Peyer's patch (tissue), 4 donors: ENCODE measurements around the gene TRPC6. TPM values are rescaled to one million over a fixed set of nuclear protein-coding genes. Genes with fewer than 3 reads are reported as not detected.

Source experiments
- DNase-seq, 3 donors: peaks; one replicate each; pipeline ENCODE4 v3.0.0-alpha.2; 2017 to 2019
- H3K27ac ChIP-seq, 4 donors: fragments of 200-600 bp; sonication (generic); one replicate each; pipeline ENCODE4 v1.5.1; 2016 to 2019
- H3K27me3 ChIP-seq, 2 donors: fragments of 200-600 bp; sonication (generic); one replicate each; pipeline ENCODE4 v1.5.1; 2019
- H3K36me3 ChIP-seq, 3 donors: fragments of 200-600 bp; sonication (generic); one replicate each; pipeline ENCODE4 v1.5.1; 2016 to 2019
- H3K4me1 ChIP-seq, 4 donors: fragments of 200-600 bp; sonication (generic); one replicate each; pipeline ENCODE4 v1.5.1; 2016 to 2019
- H3K4me3 ChIP-seq, 4 donors: fragments of 200-600 bp; sonication (generic); 1 replicate in 3 of 4; 2 replicates in 1 of 4; pipeline ENCODE4 v1.5.1; 2016 to 2019; ENCODE audit warnings: mild to moderate bottlenecking in 1 of 4
- H3K9me3 ChIP-seq, 4 donors: fragments of 200-600 bp; sonication (generic); one replicate each; pipeline ENCODE4 v1.5.1; 2016 to 2019; ENCODE audit warnings: mild to moderate bottlenecking in 1 of 4
- CTCF ChIP-seq, 6 experiments: fragments of 450-650 bp in 4 of 6; fragments of 200-600 bp in 2 of 6; sonication (generic) in 1 of 6; IDR thresholded peaks; one replicate each; pipeline ENCODE4 v1.5.1; 2017 to 2019; ENCODE audit warnings: antibody characterized with exemption in 6 of 6, mild to moderate bottlenecking in 3 of 6, moderate library complexity in 1 of 6
- POLR2A ChIP-seq, 2 donors: fragments of 450-650 bp; IDR thresholded peaks; one replicate each; pipeline ENCODE4 v1.5.1; 2017; ENCODE audit warnings: antibody characterized with exemption in 2 of 2, mild to moderate bottlenecking in 2 of 2, moderate library complexity in 2 of 2
- total RNA-seq, 4 donors: library from RNA; depleted of rRNA; stranded (reverse); fragments of >200 nt; gene quantifications; one replicate each; pipeline ENCODE4 v1.1.0, GENCODE V29; 2016

The TRPC6 gene
- total RNA-seq, 4 donors from 2014 or later: 0.67 to 31.4 (median 1.4) TPM

- peak overlapping the region in 3 of 4 donors; percentile 22 to 55 (median 50) for H3K4me3 ChIP-seq
- no peaks in the 10 kb centered on the region for H3K4me1 ChIP-seq
- peak overlapping the region in 2 of 4 donors; percentile 54 to 73 for H3K27ac ChIP-seq
- no peak for TF ChIP-seq CTCF (IDR thresholded peaks at IDR 0.05)
- TF ChIP-seq POLR2A (IDR thresholded peaks at IDR 0.05): no peak
- DNase-seq: no peak
- no peaks in the 10 kb centered on the region for H3K9me3 ChIP-seq
- no peaks in the 10 kb centered on the region for H3K27me3 ChIP-seq
- no peaks in the 10 kb centered on the region for H3K36me3 ChIP-seq
Measured at GRCh38 chr11:101582236-101582988, 1.4 kb downstream of the TRPC6 start.

- H3K27ac ChIP-seq: no peak overlapping the region
- H3K9me3 ChIP-seq: no peaks in the 10 kb centered on the region
- no peaks in the 10 kb centered on the region for H3K36me3 ChIP-seq
- no peak for DNase-seq
- no peaks in the 10 kb centered on the region for H3K27me3 ChIP-seq
- H3K4me1 ChIP-seq: no peaks in the 10 kb centered on the region
- TF ChIP-seq CTCF (IDR thresholded peaks at IDR 0.05): no peak
- TF ChIP-seq POLR2A (IDR thresholded peaks at IDR 0.05): no peak
- H3K4me3 ChIP-seq: no peak overlapping the region
Measured at GRCh38 chr11:101577461-101577860, 6.3 kb downstream of the TRPC6 start.

GRCh38 chr11:101576456-101576855 lies 7.4 kb downstream of the TRPC6 start:
- no peak for DNase-seq
- Histone ChIP-seq H3K4me3 (no peak overlapping the region), H3K36me3 (no peaks in the 10 kb centered on the region), H3K27me3 (no peaks in the 10 kb centered on the region), H3K9me3 (no peaks in the 10 kb centered on the region), H3K27ac (no peak overlapping the region), H3K4me1 (no peaks in the 10 kb centered on the region)
- no peak for TF ChIP-seq POLR2A (IDR thresholded peaks at IDR 0.05)
- TF ChIP-seq CTCF (IDR thresholded peaks at IDR 0.05): no peak

GRCh38 chr11:101574886-101575285 lies 8.9 kb downstream of the TRPC6 start:
- no peak for TF ChIP-seq POLR2A (IDR thresholded peaks at IDR 0.05)
- no peak for TF ChIP-seq CTCF (IDR thresholded peaks at IDR 0.05)

GRCh38 chr11:101567071-101567470 lies 16.7 kb downstream of the TRPC6 start:
- no peak for TF ChIP-seq POLR2A (IDR thresholded peaks at IDR 0.05)
- no peak for TF ChIP-seq CTCF (IDR thresholded peaks at IDR 0.05)
- no peak overlapping the region for H3K27ac ChIP-seq
- no peaks in the 10 kb centered on the region for H3K36me3 ChIP-seq
- H3K27me3 ChIP-seq: no peaks in the 10 kb centered on the region
- H3K9me3 ChIP-seq: no peaks in the 10 kb centered on the region
- DNase-seq: no peak
- H3K4me1 ChIP-seq: no peaks in the 10 kb centered on the region
- H3K4me3 ChIP-seq: no peak overlapping the region

More at GRCh38 chr11:101574886-101575285, 8.9 kb downstream of the TRPC6 start:
- H3K27me3 ChIP-seq: no peaks in the 10 kb centered on the region
- no peak overlapping the region for H3K27ac ChIP-seq
- no peak overlapping the region for H3K4me3 ChIP-seq
- H3K36me3 ChIP-seq: no peaks in the 10 kb centered on the region
- H3K9me3 ChIP-seq: no peaks in the 10 kb centered on the region
- no peak for DNase-seq
- H3K4me1 ChIP-seq: no peaks in the 10 kb centered on the region
